GM18873 (cell line): Measurements from ENCODE around the gene CTSF.
"Not testable (repeated sequence)": the region's sequence is repeated elsewhere in the genome, so short reads cannot be mapped to it uniquely, and the experiment has no call there.

ENCODE experiments used
- ATAC-seq: cut with Tn5 transposase; IDR thresholded peaks from one replicate; pipeline ENCODE4 v1.9.1; 2021; ENCODE audit warnings: mild to moderate bottlenecking, moderate library complexity, moderate number of reproducible peaks; ENCODE audit not compliant: unreplicated experiment, low FRiP score

Gene CTSF

GRCh38 chr11:66540598-66540997 is 27.8 kb downstream of the CTSF start:
- not testable (repeated sequence) for ATAC-seq

- ATAC-seq: no peak
Measured at GRCh38 chr11:66539870-66540213, 28.6 kb downstream of the CTSF start.

GRCh38 chr11:66539170-66539869 is 29.1 kb downstream of the CTSF start:
- no peak for ATAC-seq

- no peak for ATAC-seq
Measured at GRCh38 chr11:66532784-66533183, 35.6 kb downstream of the CTSF start.

- no peak for ATAC-seq
Measured at GRCh38 chr11:66531841-66532240, 36.6 kb downstream of the CTSF start.

GRCh38 chr11:66530927-66531709 is 37.3 kb downstream of the CTSF start:
- ATAC-seq: no peak

GRCh38 chr11:66529655-66530054 is 38.8 kb downstream of the CTSF start:
- ATAC-seq: no peak

- ATAC-seq: no peak
Measured at GRCh38 chr11:66529069-66529468, 39.3 kb downstream of the CTSF start.

- ATAC-seq: no peak
Measured at GRCh38 chr11:66524304-66525040, 43.9 kb downstream of the CTSF start.

- ATAC-seq: no peak
Measured at GRCh38 chr11:66523611-66524010, 44.8 kb downstream of the CTSF start.
